HG02852 (cell line): Measurements from ENCODE around the gene KCNJ4.

Experiments
- ATAC-seq: cut with Tn5 transposase; IDR thresholded peaks from one replicate; pipeline ENCODE4 v1.9.1; 2021; ENCODE audit warnings: mild to moderate bottlenecking, moderate library complexity; ENCODE audit not compliant: unreplicated experiment

Gene KCNJ4

DNA sequence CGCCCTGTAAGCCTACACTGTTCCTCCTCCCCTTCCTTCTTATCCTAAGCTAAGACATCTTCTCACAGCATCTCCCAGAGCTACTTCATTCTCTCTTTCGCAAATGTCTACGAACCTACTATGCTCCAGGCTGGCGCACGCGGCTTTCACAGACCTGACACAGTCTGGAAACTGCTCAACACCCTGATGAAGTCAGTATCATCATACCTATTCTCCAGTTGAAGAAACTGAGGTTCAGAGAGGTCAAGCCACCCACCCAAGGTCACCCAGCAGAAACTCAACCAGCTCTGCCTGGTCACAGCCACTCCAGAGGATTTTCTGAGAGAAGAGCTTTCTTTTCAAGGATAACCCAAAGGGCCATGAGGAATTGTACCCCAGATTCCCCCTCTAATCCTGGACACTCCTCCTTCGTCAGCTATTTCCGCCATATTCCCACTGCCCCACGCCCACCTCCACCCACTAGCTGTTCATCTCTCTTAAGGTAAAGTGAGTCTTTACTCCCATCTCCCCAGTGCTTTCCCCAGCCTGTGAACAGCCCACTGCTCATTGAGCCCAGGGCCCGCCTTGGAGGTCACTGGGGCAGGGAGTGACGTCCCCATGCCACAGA lies 1.8 kb downstream of the KCNJ4 start:
- ATAC-seq = no peak

DNA sequence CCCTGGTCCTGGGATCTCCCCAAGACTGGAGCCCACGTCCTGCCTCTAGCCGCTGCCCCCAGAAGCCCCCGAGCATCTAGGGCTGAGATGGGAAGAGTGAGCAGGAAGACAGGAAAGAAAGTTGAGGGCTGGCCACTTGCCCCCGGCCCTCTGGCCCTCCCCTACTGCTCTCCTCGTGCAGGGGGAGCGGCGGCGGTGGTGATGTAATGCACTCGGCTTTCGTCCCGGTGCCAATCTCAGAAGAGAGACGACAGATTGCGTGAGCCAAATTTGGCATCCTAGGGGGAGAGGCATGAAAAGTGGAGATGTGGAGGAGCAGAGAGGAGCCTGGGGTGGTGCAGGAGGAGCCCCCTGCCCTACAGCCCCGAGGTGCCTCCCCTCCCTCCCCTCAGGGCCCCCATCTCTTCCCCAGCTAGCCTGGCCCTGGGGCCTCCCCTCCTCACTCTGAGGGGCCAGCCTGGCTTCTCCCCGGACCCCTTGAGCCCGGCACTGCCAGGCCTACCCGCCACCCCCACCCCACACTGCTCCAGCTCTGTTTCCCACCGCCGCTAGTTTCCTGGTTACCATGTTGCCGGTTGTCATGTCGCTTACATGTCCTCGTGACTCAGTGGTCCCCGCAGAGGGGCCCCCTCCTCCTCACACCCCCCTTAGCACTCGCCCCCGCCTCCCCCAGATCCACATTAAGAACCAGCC lies 2.5 kb downstream of the KCNJ4 start:
- no peak for ATAC-seq

DNA sequence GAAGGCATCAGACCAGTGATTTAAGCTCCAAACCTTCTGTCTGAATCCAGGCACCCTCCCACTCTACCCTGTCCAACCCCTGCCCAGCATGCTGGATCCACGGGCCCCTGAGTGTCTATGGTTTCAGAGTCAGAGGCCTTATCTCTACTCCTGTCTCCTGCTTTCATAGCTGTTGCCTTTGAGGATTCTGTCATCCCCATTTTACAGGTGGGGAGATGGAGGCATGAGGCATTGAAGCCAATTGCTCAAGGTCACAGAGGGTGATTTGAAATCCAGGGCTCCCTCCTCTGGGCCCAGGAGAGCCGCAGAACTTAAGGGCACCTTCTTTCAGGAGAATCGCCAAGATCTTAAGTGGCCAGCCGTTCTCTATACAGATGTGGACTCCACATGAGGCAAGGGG lies 3.1 kb downstream of the KCNJ4 start:
- ATAC-seq = no peak

DNA sequence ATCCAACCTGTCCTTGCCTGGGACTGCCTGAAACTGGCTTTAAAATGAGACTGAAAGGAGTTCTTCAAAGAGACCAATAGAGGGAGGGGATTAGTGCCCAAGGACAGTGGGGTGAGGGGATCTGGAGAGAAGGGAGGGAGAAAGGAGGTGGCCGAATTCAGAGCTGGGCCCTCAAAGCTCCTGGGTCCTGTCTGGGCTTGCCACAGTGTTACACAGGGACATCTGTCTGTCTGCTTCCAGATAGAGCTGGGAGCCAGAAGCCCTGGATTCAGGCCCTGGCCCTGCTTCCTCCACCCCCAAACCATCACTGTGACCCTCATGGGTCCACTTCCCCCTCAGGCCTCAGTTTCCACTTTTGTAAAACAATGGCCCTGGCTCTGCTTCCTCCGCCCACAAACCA lies 3.6 kb downstream of the KCNJ4 start:
- no peak for ATAC-seq

DNA sequence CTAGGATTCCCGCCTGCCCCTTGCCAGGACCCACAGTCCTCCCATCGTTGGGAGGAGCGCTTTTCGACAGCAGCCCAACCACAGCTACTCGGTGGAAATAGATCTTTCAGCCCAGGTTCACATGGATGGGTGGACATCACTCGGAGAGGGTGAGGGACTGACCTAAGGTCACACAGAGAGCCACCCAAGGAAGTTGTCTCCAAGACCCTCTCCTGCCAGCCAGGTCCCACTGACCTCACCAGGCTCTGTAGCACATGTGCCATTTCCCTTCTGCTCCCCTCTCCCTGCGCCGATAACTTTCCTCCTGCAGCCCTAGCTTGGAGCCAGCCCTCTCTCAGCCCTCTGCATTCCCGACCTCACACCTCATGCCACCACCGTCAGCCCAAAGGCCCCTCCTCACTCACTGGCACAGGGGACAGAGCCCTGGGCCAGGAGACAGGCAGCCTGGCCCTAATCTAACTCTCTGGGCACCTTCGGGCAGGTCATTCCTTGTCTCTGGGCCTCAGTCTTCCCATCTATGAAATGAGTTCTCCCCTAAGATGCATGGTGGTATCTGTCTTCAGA lies 4.7 kb downstream of the KCNJ4 start:
- ATAC-seq = no peak

DNA sequence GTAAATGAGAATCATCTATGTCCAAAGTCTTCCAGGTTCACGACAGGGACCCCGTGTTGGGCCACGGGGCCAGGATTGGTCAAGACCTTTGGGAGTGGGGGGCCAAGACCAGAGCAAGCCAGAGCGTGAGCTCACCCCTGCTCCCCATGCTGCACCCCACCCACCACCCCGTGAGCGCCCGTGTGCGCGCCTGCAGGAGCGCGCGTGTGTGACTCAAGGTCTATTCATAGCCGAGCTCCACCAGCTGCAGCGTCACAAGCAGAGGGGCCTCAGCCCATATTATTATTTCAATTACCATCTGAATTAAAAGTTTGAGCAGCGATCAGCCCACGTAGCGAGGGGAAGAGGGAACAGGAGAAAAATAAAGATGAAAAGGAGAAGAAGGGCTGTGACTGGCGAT lies 5.2 kb downstream of the KCNJ4 start:
- no peak for ATAC-seq

DNA sequence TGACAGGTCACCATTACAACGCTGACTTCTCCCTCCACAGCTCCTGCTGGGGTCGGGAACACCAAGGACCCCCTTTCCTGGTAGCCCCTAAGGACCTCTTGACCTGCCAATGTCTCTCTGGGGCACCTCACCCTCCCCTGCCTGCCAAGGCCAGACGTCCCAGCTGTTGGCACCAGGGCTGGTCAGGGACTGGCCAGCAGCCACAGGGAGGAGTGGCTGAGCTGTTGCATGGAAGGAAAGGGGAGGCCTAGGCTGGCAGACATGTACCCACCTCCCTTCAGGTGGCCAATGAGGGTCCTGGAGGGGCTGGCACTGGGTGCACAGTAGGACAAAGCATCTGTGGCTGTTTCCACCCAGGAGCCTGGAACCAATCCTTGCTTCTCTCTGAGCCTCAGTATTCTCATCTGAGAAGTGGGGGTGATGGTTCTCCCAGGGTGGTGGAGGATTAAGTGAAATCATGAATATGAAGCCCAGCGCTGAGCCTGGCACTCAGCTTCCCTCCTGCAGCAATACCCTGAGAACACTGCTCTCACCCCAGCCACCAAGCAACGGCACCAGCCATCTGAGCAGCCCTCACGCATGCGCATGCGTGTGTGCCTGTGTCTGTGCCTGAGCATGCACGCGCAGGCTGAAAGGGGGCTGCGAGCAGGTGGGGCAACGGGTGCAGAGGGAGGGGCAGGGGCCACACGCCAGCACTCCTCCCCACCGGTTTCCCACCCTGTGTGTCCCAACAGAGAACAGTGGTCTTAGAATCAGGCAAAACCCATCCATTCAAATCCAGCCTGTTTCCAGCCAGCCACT lies 5.9 kb downstream of the KCNJ4 start:
- no peak for ATAC-seq

DNA sequence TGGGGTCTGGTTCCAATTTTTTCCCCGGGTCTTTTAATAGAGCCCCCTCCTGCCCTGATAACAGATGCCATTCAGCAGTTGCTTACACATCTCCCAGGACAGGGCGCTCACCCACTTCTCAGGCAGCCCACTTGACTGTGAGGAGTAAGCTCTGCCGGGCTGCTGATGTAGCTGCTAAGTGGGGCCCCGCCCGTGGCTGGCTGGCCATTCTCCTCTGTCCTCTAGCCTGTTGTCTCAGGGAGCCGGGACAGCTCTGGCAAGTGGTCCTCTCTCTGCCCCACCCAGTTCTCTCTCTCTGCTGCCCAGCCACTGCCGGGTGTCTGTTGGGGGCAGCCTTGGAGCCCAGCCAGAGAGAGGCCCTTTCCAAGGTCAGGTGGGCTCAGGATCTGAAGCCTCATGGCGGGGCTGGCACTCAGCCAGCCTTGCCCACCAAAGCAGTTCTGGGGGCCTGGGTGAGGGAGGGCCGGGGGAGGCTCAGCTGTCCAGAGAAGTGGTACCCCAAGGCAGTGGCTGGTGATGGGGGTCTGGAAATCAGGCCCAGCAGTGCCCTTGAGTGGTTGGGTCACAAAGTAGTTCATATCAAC lies 8.9 kb downstream of the KCNJ4 start:
- ATAC-seq = no peak

DNA sequence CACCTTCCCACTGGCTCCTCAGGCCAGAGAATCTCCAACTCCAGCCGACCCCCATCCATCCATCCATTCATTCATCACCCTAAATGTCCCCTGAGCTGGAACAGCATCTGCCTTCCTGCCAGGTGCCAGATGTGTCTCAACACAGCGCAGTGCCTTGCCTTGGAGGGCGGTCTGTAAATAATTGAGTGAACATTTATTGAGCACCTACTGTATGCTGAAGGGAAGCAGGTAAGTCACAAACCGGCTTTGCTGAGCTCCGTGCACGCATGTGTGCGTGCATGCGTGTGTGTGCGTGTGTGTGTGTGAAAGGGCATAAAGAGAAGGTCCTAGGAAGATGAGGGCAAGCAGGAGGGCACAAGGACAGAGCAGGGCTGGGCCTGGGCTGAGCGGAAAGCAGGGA lies 10.2 kb downstream of the KCNJ4 start:
- ATAC-seq = no peak

DNA sequence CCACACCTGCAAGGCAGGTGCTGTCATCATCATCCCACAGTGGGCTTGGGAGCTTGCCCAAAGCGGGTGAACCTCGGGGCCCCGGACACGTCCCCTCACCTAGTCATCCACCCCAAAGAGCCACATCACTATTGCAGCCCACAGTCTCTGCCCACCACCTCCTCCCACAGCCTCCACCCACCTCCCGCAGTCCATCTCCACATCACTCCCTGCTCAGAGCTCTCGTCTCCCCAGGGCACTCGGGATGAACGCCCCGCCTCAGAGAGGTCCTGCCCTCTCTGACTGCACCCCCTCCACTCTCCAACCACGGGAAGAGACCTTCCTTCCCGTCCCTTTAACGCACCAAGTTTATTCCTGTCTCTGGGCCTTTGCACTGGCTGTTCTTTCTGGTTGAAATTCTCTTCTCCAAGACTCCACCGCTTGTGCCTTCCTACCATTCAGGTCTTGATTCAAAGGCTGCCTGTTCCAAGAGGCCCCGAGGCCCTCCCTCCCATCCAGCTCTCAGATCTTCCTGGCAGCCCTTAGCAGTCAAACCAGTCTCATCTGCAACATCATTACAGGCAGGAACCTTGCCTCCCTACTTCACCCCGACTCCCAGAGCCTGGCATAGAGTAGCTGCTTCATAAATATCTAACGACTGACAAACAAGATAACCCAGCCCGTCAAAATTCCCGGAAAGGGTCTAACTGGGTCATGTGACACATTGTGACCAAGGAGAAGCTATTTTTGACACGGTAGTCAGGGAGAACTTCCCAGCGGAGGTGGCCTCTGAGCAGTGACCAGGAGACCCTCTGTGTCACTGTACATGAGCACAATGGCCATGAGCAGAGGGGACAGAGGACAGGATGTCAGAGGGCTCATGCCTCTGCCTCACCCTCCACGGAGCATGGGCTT lies 11.1 kb downstream of the KCNJ4 start:
- no peak for ATAC-seq

DNA sequence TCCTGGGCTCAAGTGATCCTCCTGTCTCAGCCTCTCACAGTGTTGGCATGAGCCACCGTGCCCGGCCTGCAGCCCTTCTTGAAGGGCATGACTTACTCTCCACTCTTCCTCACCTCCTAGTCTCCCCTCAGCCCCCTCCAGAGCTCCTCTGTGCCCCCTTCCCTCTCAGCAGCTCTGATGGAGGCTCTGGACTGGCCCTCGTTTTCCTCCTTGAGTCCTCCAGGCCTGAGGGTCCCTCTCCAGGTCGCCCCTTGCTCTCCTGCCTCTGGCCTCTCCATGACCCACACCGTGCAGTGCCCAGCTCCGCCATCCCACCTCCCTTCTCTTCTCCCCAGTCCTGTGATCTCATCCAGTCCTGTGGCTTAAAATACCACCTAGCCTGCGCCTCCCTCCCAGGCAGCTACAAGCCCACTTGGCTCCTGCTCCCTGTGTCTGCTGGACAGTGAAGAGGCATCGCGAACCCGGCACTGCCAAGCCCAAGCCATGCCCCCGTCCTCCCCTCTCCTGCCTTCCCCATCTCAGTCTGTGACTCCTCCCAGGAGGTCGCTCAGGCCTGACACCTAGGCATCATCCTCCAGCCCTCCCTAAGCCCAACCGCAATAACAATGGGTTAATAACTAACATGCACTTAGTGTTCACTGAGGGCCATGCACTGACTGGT lies 11.9 kb downstream of the KCNJ4 start:
- ATAC-seq = no peak

DNA sequence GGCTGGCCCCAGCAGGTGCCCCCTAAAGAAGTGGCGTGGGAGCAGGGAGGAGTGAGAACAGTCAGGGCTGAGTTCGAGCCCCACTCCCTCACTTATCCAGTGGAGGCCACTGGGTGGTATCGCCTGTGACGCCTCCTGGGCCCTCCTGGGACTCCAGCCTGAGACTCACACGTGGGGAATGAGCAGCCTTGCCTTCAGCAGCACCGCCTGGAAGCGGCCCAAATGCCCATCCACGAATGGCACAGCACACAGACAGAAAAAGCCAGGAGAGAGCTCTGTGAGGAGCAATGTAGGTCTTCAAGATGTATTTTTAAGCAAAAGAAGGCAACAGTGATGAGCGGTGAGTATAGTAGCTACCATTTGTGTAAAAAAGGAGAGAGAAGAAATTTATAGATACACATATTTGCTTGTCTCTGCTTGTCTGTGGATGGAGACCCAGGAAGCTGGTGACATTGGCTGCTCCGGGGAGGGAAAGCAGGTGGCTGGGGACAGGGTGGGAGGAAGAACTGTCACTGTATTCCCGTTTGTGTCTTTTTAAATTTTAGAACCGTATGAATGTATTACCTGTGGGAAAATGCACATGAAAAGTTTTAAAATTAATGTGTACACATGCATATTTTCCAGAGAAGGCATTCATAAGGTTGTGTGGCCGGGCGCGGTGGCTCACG lies 13.2 kb downstream of the KCNJ4 start:
- no peak for ATAC-seq

DNA sequence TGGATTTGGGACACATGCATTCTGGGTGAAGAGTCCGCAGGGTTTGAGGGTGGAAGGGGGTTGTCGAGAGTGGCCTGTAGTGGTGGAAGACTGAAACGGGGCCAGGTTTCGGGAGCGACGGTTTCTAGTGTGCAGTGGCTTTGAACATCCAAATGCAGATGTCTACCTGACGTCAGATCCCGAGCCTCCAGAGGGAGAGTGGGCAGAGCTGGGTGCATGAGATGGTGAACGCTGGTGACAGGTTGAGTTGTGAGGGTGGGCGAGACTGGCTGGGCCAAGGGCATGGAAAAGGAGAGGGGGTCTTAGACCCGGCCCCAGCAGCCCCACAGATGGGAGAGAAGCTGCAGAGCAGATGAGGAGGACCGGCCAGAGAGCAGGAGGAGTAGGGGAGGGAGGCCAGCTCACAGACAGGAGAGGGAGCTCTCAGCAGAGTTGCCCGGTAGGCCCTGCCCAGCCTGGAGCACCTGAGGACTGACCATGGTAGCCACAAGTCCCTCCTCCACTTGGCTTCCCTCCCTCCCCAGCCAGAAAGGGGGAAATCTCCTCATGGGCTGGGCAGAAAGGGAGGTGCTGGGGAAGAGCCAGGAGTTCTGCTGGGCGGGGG lies 14.2 kb downstream of the KCNJ4 start:
- ATAC-seq = no peak

DNA sequence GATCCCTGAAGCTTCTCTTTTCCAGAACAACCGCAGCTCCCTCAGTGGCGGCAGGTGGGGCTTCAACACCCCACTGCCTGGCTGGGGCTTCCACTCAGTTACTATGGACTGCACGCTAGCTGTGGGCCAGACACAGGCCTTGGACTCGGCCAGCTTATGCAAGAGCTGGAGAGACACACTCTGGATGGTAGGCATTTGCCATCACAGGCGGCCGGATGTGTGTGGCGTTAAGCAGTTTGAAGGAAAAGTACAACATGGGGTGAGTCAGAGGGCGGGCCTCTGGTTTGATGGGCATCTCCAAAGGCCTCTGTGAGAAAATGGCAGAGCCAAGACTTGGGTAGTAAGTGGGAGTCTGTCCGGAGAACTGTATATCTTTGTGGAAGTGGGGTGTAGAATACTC lies 17.6 kb downstream of the KCNJ4 start:
- ATAC-seq = no peak

DNA sequence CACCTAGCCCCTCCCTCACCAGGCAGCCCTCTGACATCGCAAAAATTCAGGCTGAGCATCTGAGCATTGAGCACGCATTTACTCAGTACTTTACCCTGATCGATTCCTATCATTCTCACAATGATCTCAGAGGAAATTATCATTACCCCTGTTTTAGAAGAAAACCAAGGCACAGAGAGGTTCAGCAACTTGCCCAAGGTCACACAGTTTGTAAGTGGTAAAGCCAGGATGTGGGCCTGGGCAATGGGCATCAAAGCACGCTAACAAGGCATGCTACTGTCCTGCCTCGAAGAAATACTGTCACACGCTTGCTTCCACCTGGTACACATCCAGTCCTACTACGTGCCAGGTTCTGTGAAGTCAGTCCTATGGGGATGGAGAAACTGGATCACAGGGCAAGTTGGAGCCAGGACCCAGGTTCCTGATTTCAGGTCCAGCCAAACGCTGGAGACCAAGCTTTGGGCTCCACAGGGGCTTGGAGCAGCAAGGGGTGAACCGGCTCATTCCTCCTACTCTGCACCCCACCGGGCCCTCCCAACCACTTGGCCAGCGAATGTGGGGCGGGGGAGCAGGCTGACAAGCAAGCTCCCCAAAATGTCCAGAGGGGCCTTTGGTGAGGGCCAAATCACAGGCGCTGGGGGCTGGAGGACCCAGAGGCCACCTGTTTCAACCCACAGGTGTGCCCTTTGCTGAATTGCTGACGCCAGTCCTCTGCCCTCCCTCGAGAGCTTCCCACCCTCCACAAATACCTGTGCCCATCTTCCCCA lies 18.2 kb downstream of the KCNJ4 start:
- ATAC-seq = no peak

DNA sequence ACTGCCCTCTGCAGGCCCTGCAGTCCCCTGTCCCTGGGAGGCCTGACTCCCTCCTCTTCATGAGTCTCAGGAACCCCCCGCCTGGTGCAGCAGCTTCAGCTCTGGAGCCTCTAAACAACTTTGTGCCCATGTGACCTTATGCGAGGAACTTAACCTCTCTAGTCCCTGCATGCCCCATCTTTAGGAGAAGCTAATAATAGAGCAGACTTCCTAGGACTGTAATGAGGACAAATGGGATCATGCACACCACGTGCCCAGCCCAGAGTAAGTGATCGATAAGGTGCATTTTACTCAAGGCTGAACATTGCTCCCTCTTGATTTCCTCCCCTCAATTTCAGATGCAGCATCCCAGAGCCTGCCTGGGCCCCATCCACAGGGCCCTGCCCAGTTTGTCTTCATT lies 19.0 kb downstream of the KCNJ4 start:
- ATAC-seq = no peak

DNA sequence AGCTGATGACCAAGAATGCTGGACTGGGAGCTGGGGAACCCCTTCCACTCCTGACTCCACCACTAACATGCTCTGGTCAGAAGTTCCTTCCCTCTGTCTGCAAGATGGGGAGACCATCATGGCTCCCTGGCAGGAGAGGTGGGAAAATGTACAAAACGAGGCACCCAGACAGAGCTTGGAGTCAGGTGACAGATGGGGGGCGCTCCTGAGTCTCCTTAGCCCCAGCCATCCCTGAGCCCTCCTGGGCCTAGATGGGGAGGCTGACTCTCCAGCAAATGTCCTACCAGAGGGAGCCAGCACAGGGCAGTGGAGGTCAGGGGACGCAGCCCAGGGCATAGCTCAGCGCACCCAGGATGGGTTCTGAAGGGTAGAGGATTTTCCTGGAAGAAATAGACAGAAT lies 20.0 kb downstream of the KCNJ4 start:
- ATAC-seq = no peak

DNA sequence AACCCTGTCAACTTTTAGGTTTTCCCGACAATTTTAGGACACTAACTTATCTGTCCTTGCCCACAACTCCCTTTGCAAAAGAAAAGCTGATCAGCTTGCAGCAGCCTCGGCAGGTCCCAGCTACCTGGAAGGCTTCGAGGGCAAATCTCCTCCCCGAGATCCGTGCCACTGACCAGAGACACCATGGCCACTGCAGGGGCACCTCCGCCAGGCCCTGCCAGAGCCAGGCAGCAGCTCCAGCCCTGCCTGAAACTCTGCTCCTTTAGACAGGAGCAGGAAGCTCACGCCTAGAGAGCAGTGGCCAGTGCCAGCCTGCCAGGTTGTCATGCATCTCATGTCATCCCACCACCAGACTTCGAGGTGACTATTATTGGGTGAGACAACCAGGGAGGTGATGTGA lies 21.1 kb downstream of the KCNJ4 start:
- no peak for ATAC-seq
